A549 (cell line): ENCODE data around the gene ECE1. TPM values are rescaled to one million over a fixed set of nuclear protein-coding genes. Genes with fewer than 3 reads are reported as not detected.

Experiments
- ATAC-seq, 2 experiments: fragments of 200-7000 bp in 1 of 2; fragments of >200 bp in 1 of 2; cut with Nextera tagmentation in 1 of 2; cut with Tn5 transposase in 1 of 2; 3 replicates each; pipeline versions ENCODE4 v1.8.0 to v1.9.1; 2018 to 2020; ENCODE audit warnings: mild to moderate bottlenecking in 1 of 2, moderate library complexity in 1 of 2
- CTCF ChIA-PET: fragments of 300-600 bp; sonication (Branson Sonifier 250); formaldehyde crosslinking; extraction: SDS; loops from one replicate; lab custom pipeline; 2021; ENCODE audit warnings: antibody characterized with exemption, inconsistent platforms; lab: Yijun Ruan, JAX
- POLR2A ChIA-PET: fragments of 350-600 bp; formaldehyde crosslinking; extraction: SDS; loops from one replicate; lab custom pipeline; 2021; ENCODE audit warnings: antibody characterized with exemption, inconsistent platforms; lab: Yijun Ruan, JAX
- DNase-seq, 2 experiments: peaks; one replicate each; pipeline versions ENCODE4 v3.0.0 to v3.0.0-alpha.2; 2011 to 2016; ENCODE audit warnings: low read depth in 1 of 2, low spot score in 1 of 2
- FAIRE-seq: peaks from 2 replicates; lab custom pipeline; 2011; peaks lifted over from hg19 to GRCh38; lab: Jason Lieb, UNC
- H3K27ac ChIP-seq, 2 experiments: fragments of >200 bp; sonication (Bioruptor Twin); formaldehyde crosslinking; 3 replicates each; pipeline ENCODE4 v1.5.1; 2016 to 2017
- H3K4me1 ChIP-seq: fragments of >200 bp; sonication (Bioruptor Twin); formaldehyde crosslinking; 3 replicates; pipeline ENCODE4 v1.6.1; 2016
- H3K4me2 ChIP-seq: fragments of >200 bp; sonication (Bioruptor Twin); formaldehyde crosslinking; 3 replicates; pipeline ENCODE4 v1.6.1; 2016
- H3K4me3 ChIP-seq: fragments of >200 bp; sonication (Bioruptor Twin); formaldehyde crosslinking; 3 replicates; pipeline ENCODE4 v1.5.1; 2016
- H3K9me3 ChIP-seq: fragments of >200 bp; sonication (Bioruptor Twin); formaldehyde crosslinking; 3 replicates; pipeline ENCODE4 v1.6.1; 2016
- CHD2 ChIP-seq: fragments of 150-350 bp; IDR thresholded peaks from 2 replicates; pipeline ENCODE4 v1.6.1; 2014; ENCODE audit warnings: low read length; ENCODE audit not compliant: partially characterized antibody
- E2F6 ChIP-seq: IDR thresholded peaks from 2 replicates; pipeline ENCODE4 v1.6.1; 2012; ENCODE audit warnings: low read depth, borderline replicate concordance
- EHMT2 ChIP-seq: fragments of 200-600 bp; sonication (generic); IDR thresholded peaks from 2 replicates; pipeline ENCODE4 v1.6.1; 2016; ENCODE audit warnings: antibody characterized with exemption, low read depth, mild to moderate bottlenecking, moderate library complexity
- ELK1 ChIP-seq: fragments of 150-350 bp; IDR thresholded peaks from 2 replicates; pipeline ENCODE4 v1.6.1; 2014; ENCODE audit warnings: low read depth, mild to moderate bottlenecking, low read length
- FOSL2 ChIP-seq, 2 experiments: fragments of 450-650 bp in 1 of 2; fragments of >200 bp in 1 of 2; sonication (Bioruptor Twin) in 1 of 2; formaldehyde crosslinking; IDR thresholded peaks; 2 replicates each; pipeline versions ENCODE4 v1.5.0 to v1.6.1; 2016 to 2020; ENCODE audit warnings: mild to moderate bottlenecking in 1 of 2, moderate library complexity in 1 of 2
- FOXS1 ChIP-seq: fragments of 250-450 bp; sonication (Bioruptor Pico); IDR thresholded peaks from 2 replicates; pipeline ENCODE4 v1.5.0; 2020; ENCODE audit warnings: mild to moderate bottlenecking, moderate library complexity
- HMGXB4 ChIP-seq: fragments of 250-450 bp; sonication (Bioruptor Pico); IDR thresholded peaks from 2 replicates; pipeline ENCODE4 v1.5.0; 2021; ENCODE audit warnings: mild to moderate bottlenecking, moderate library complexity, borderline replicate concordance
- HOXA7 ChIP-seq: fragments of 250-450 bp; sonication (Bioruptor Pico); IDR thresholded peaks from 2 replicates; pipeline ENCODE4 v1.5.0; 2020; ENCODE audit warnings: mild to moderate bottlenecking, moderate library complexity
- HOXB13 ChIP-seq: fragments of 250-450 bp; sonication (Bioruptor Pico); IDR thresholded peaks from 2 replicates; pipeline ENCODE4 v1.5.0; 2020; ENCODE audit warnings: low read depth, mild to moderate bottlenecking, moderate library complexity
- HOXB5 ChIP-seq: fragments of 250-450 bp; sonication (Bioruptor Pico); IDR thresholded peaks from 2 replicates; pipeline ENCODE4 v1.5.0; 2020; ENCODE audit warnings: mild to moderate bottlenecking, moderate library complexity
- JUN ChIP-seq, 2 experiments: fragments of >200 bp; sonication (Bioruptor Twin); formaldehyde crosslinking; IDR thresholded peaks; 2 replicates in 1 of 2; 3 replicates in 1 of 2; pipeline ENCODE4 v1.6.1; 2016 to 2017
- MAFK ChIP-seq: fragments of 450-650 bp; IDR thresholded peaks from 2 replicates; pipeline ENCODE4 v1.6.1; 2014; ENCODE audit not compliant: partially characterized antibody
- NR3C1 ChIP-seq: fragments of >200 bp; sonication (Bioruptor Twin); formaldehyde crosslinking; IDR thresholded peaks from 3 replicates; pipeline ENCODE4 v1.6.1; 2017
- PBX3 ChIP-seq: IDR thresholded peaks from 2 replicates; pipeline ENCODE4 v1.6.1; 2012
- POLR2AphosphoS2 ChIP-seq: conservative IDR thresholded peaks from 2 replicates; pipeline ENCODE4 v1.6.1; 2012; ENCODE audit warnings: low read length, improper control_type of control experiment, inconsistent platforms
- RAD21 ChIP-seq, 2 experiments: fragments of >200 bp in 1 of 2; sonication (Bioruptor Twin) in 1 of 2; formaldehyde crosslinking in 1 of 2; IDR thresholded peaks in 1 of 2; conservative IDR thresholded peaks in 1 of 2; 2 replicates in 1 of 2; 3 replicates in 1 of 2; pipeline ENCODE4 v1.6.1; 2012 to 2018; ENCODE audit warnings: inconsistent platforms in 1 of 2
- RCOR1 ChIP-seq: fragments of 150-350 bp; IDR thresholded peaks from 2 replicates; pipeline ENCODE4 v1.6.1; 2014; ENCODE audit warnings: antibody characterized with exemption, low read length, low read depth
- RNF2 ChIP-seq: fragments of 200-600 bp; sonication (generic); IDR thresholded peaks from 2 replicates; pipeline ENCODE4 v1.6.1; 2016; ENCODE audit warnings: low read depth, mild to moderate bottlenecking, antibody characterized with exemption, moderate library complexity, borderline replicate concordance
- SMC3 ChIP-seq: fragments of >200 bp; sonication (Bioruptor Twin); formaldehyde crosslinking; IDR thresholded peaks from 3 replicates; pipeline ENCODE4 v1.6.1; 2018; ENCODE audit warnings: inconsistent platforms
- TP53 ChIP-seq: fragments of 250-450 bp; sonication (Bioruptor Pico); IDR thresholded peaks from 2 replicates; pipeline ENCODE4 v1.5.0; 2021; ENCODE audit warnings: mild to moderate bottlenecking, moderate library complexity
- ZNF302 ChIP-seq: fragments of 250-450 bp; sonication (Bioruptor Pico); IDR thresholded peaks from 2 replicates; pipeline ENCODE4 v1.9.0; 2021; ENCODE audit warnings: inconsistent platforms, mild to moderate bottlenecking, moderate library complexity
- ZSCAN20 ChIP-seq: fragments of 250-450 bp; sonication (Bioruptor Pico); IDR thresholded peaks from 2 replicates; pipeline ENCODE4 v1.8.0; 2022; ENCODE audit warnings: mild to moderate bottlenecking, moderate library complexity
- WGBS: methylation state at CpG from one replicate; pipeline ENCODE4 v1.1.6; 2017; ENCODE audit errors: missing lambda C conversion rate; 5-methylcytosine and 5-hydroxymethylcytosine counted together
- polyA plus RNA-seq, 4 experiments: library from polyadenylated mRNA; depleted of rRNA in 3 of 4; stranded (reverse); fragments of >200 nt; fragmentation: RNase III in 1 of 4; extraction: RNeasy Plus Mini Kit Qiagen cat#74134 plus additional on column Dnase treatment in 1 of 4; gene quantifications; 2 replicates in 3 of 4; 3 replicates in 1 of 4; pipeline ENCODE4 v1.2.3, GENCODE V29; 2011 to 2017
- TF ChIP-seq, protein P1 (sequence below): fragments of >200 bp; sonication (Bioruptor Twin); formaldehyde crosslinking; IDR thresholded peaks from 3 replicates; pipeline ENCODE4 v1.6.1; 2016

ECE1 gene
- polyA plus RNA-seq, 2 of the 4 experiments (the other 2 are of a cell fraction) = 45.7 to 86.4 TPM

GRCh38 chr1:21240706-21241105 lies 49.6 kb downstream of the ECE1 start:
- no peak overlapping the region for H3K27ac ChIP-seq
- WGBS = 87% methylated on average over 10 of the region's 10 CpGs
- ChIA-PET CTCF (interaction anchor here (0.6 to 5.6 kb wide), 7 partner anchors 9 to 598 kb away, joined by 3 to 36 read pairs (median 8); no protein-coding TSS in a partner anchor), POLR2A (no interaction called here)
- FAIRE-seq (no peak), ATAC-seq (no peak), DNase-seq (no peak)
- H3K4me2 ChIP-seq = no peak overlapping the region
- no peaks in the 10 kb centered on the region for H3K9me3 ChIP-seq
- H3K4me1 ChIP-seq = no peaks in the 10 kb centered on the region
- TF ChIP-seq JUN (IDR thresholded peaks at IDR 0.05) = no peak
- no peak for TF ChIP-seq FOXS1 (CRISPR knock-in tag)
- TF ChIP-seq, protein P1, sequence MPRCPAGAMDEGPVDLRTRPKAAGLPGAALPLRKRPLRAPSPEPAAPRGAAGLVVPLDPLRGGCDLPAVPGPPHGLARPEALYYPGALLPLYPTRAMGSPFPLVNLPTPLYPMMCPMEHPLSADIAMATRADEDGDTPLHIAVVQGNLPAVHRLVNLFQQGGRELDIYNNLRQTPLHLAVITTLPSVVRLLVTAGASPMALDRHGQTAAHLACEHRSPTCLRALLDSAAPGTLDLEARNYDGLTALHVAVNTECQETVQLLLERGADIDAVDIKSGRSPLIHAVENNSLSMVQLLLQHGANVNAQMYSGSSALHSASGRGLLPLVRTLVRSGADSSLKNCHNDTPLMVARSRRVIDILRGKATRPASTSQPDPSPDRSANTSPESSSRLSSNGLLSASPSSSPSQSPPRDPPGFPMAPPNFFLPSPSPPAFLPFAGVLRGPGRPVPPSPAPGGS = no peak
- no peak for TF ChIP-seq TP53
- TF ChIP-seq HOXB13 (CRISPR knock-in tag) = no peak
- no peak for TF ChIP-seq CHD2
- no peak for TF ChIP-seq RAD21 (conservative IDR thresholded peaks at IDR 0.05 in 1 of 2, IDR thresholded peaks at IDR 0.05 in 1 of 2)
- no peak for TF ChIP-seq EHMT2
- TF ChIP-seq RCOR1 = no peak
- TF ChIP-seq HOXB5 (CRISPR knock-in tag) = no peak
- no peak for TF ChIP-seq HMGXB4 (CRISPR knock-in tag)
- no peak for TF ChIP-seq MAFK
- TF ChIP-seq FOSL2 (IDR thresholded peaks at IDR 0.05) = no peak
- no peak for TF ChIP-seq FOSL2 (CRISPR knock-in tag; IDR thresholded peaks at IDR 0.05)
- no peak for TF ChIP-seq ZSCAN20 (CRISPR knock-in tag)
- no peak for TF ChIP-seq RNF2
- no peak overlapping the region for H3K4me3 ChIP-seq

- Histone ChIP-seq H3K4me1 (no peaks in the 10 kb centered on the region), H3K27ac (no peak overlapping the region), H3K9me3 (no peaks in the 10 kb centered on the region), H3K4me2 (no peak overlapping the region), H3K4me3 (no peak overlapping the region)
- DNase-seq (no peak), FAIRE-seq (no peak), ATAC-seq (no peak)
- 91% methylated on average over 9 of the region's 10 CpGs for WGBS
- POLR2A ChIA-PET = no interaction called here
- CTCF ChIA-PET = interaction anchor here (2.2 to 9.1 kb wide), 3 partner anchors 16 to 130 kb away, joined by 9 to 101 read pairs (median 30); no protein-coding TSS in a partner anchor
- TF ChIP-seq TP53 (no peak), SMC3 (no peak), HOXA7 (CRISPR knock-in tag) (no peak), POLR2AphosphoS2 (no peak), NR3C1 (no peak), PBX3 (no peak), ZNF302 (CRISPR knock-in tag) (no peak), ELK1 (no peak), E2F6 (no peak)
Observed at GRCh38 chr1:21239221-21239620, 51.0 kb downstream of the ECE1 start.
